CD1c-positive myeloid dendritic cell (primary cell): ENCODE data around the gene PTMS.

Experiments
- DNase-seq: peaks from one replicate; pipeline ENCODE4 v3.0.0-alpha.2; 2016; ENCODE audit errors: extremely low spot score

Gene PTMS

GRCh38 chr12:6752167-6752920 lies 13.8 kb upstream of the PTMS start:
- DNase-seq, result no peak

- DNase-seq, result peak; percentile 98
These were observed 13.0 kb upstream of the PTMS start, which contains the start of gene MLF2 for GRCh38 chr12:6752921-6753771. MLF2 (minus strand) TSS chr12:6753141; CDS start chr12:6752334, 807 bp downstream.

GRCh38 chr12:6753772-6754356 lies 12.3 kb upstream of the PTMS start:
- DNase-seq, result peak; percentile 23

GRCh38 chr12:6754411-6754810 lies 11.8 kb upstream of the PTMS start:
- DNase-seq, result peak; percentile 53

- no peak for DNase-seq
These were observed 9.0 kb upstream of the PTMS start for GRCh38 chr12:6757028-6757690.

- DNase-seq, result no peak
These were observed 7.6 kb upstream of the PTMS start for GRCh38 chr12:6758506-6759095.

- no peak for DNase-seq
These were observed 6.4 kb upstream of the PTMS start for GRCh38 chr12:6759741-6760140.

- no peak for DNase-seq
These were observed 2.8 kb upstream of the PTMS start for GRCh38 chr12:6763380-6763779.

GRCh38 chr12:6764011-6764828 lies 1.9 kb upstream of the PTMS start:
- DNase-seq, result peak; percentile 83

- no peak for DNase-seq
These were observed 1.0 kb upstream of the PTMS start for GRCh38 chr12:6765048-6765633.

GRCh38 chr12:6766651-6767349 lies 637 bp downstream of the PTMS start:
- peak; percentile 78 for DNase-seq

- no peak for DNase-seq
These were observed 1.5 kb downstream of the PTMS start for GRCh38 chr12:6767353-6768319.

GRCh38 chr12:6768437-6768914 lies 2.3 kb downstream of the PTMS start:
- DNase-seq, result no peak

GRCh38 chr12:6768990-6769389 lies 2.8 kb downstream of the PTMS start:
- no peak for DNase-seq

- DNase-seq, result no peak
These were observed 3.5 kb downstream of the PTMS start for GRCh38 chr12:6769666-6770065.

GRCh38 chr12:6770094-6770493 lies 3.9 kb downstream of the PTMS start:
- DNase-seq, result no peak

GRCh38 chr12:6770600-6770999 lies 4.4 kb downstream of the PTMS start:
- no peak for DNase-seq

- peak; percentile 88 for DNase-seq
These were observed 4.9 kb downstream of the PTMS start for GRCh38 chr12:6771091-6771495.
